SH-SY5Y (cell line): ENCODE data around the gene EIF3J.

Experiments used
- GATA2 ChIP-seq: IDR thresholded peaks from 2 replicates; pipeline ENCODE4 v1.6.1; 2011; ENCODE audit warnings: mild to moderate bottlenecking, low read depth, low read length
- GATA3 ChIP-seq: IDR thresholded peaks from 2 replicates; pipeline ENCODE4 v1.6.1; 2011; ENCODE audit warnings: low read depth, mild to moderate bottlenecking, low read length, moderate library complexity

GRCh38 chr15:44516436-44516835 is 20.5 kb upstream of the EIF3J start:
- no peak for TF ChIP-seq GATA3
- no peak for TF ChIP-seq GATA2
